Activated CD4-positive, alpha-beta memory T cell treated with anti-CD3 and anti-CD28 coated beads, Interleukin-2, amount 10 ng/mL, durations not matched to agents 7 days and 5 days (primary cell): ENCODE data around the gene PCDHB4. TPM values are rescaled to one million over a fixed set of nuclear protein-coding genes. Genes with fewer than 3 reads are reported as not detected.
"Not testable (repeated sequence)": the region's sequence is repeated elsewhere in the genome, so short reads cannot be mapped to it uniquely, and the experiment has no call there.

Source experiments
- CTCF ChIA-PET: fragments of 350-600 bp; sonication (Branson Sonifier 250); formaldehyde crosslinking; loops from one replicate; lab custom pipeline; 2021; ENCODE audit warnings: antibody characterized with exemption, inconsistent platforms; lab: Charles Lee
- POLR2A ChIA-PET: fragments of 350-600 bp; sonication (Branson Sonifier 250); formaldehyde crosslinking; loops from one replicate; lab custom pipeline; 2021; ENCODE audit warnings: antibody characterized with exemption; lab: Charles Lee
- DNase-seq: peaks from one replicate; pipeline ENCODE4 v3.0.0-alpha.2; 2020
- H3K27ac Mint-ChIP-seq: one replicate; pipeline ENCODE4 v1.8.0; 2021; ENCODE audit warnings: mild to moderate bottlenecking, mixed read lengths
- H3K27me3 Mint-ChIP-seq: one replicate; pipeline ENCODE4 v1.8.0; 2021; ENCODE audit warnings: mixed read lengths
- H3K36me3 Mint-ChIP-seq: one replicate; pipeline ENCODE4 v1.8.0; 2021; ENCODE audit warnings: low read depth, mixed read lengths
- H3K4me1 Mint-ChIP-seq: one replicate; pipeline ENCODE4 v1.8.0; 2021; ENCODE audit warnings: mixed read lengths
- H3K4me3 Mint-ChIP-seq: one replicate; pipeline ENCODE4 v1.8.0; 2021; ENCODE audit warnings: mild to moderate bottlenecking, mixed read lengths
- H3K9me3 Mint-ChIP-seq: one replicate; pipeline ENCODE4 v1.8.0; 2021; ENCODE audit warnings: mixed read lengths
- total RNA-seq, 2 experiments: library from RNA; stranded (reverse); gene quantifications; one replicate each; pipeline ENCODE4 v1.2.3, GENCODE V29; 2021

Gene PCDHB4
- total RNA-seq, result not detected

DNA sequence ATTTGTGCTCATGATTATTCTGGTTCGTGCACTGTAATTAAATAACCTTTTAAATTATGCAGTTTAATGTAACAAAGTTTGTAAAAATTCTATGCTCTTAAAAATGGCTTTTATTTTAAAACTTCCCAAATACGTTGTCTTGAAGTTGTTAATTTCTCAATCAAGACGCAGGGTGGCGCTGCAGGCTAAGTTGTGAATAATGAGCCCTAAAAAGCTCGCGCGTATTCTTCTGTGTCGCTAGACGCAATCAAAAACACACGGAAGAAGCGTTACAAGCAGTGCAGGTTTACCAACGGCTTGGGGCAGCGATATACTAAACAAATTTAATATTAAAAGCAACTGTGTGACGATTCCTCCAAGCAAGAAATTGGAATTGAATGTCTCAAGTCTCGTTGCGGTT is at the start of gene PCDHB4:
Gene PCDHB4, plus strand, starts transcription at position 256 of the 400 bp plus-strand sequence. CDS start 181 bp downstream, outside the sequence.
- Mint-ChIP-seq H3K4me3 (no peak within 1 kb of the TSS), H3K9me3 (peaks cover 9% of the 10 kb centered on the region), H3K36me3 (no peaks in the 10 kb centered on the region), H3K27me3 (no peaks in the 10 kb centered on the region), H3K27ac (no peak within 1 kb of the TSS), H3K4me1 (no peaks in the 10 kb centered on the region)
- DNase-seq, result no peak
- ChIA-PET POLR2A (no interaction called here), CTCF (no interaction called here)

DNA sequence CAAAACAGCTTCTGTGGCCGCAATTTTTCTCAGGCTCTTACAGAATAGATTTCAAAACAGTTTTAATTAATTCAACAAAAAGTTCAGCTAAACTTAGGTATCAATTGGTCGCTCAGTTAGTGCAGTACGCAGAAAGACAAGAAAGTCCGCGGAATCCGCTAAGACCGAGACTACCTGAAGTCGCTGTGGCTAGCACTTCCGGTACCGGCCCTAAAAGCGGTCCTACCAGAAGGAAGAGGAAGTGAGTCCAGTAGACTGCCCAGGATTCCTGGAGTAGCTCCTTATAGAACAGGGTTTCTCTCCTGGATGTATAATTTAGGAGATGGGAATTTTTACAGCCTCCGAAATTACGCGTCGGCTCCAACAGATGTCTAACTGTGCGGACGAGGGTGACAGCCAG is 43.8 kb upstream of the PCDHB4 start:
- no peak for DNase-seq
- Mint-ChIP-seq H3K27ac (no peak overlapping the region), H3K36me3 (no peaks in the 10 kb centered on the region), H3K9me3 (peaks cover 4% of the 10 kb centered on the region), H3K4me1 (no peaks in the 10 kb centered on the region), H3K4me3 (peak overlapping the region; percentile 9), H3K27me3 (no peaks in the 10 kb centered on the region)
- POLR2A ChIA-PET, result interaction anchor here (0.7 kb wide), 1 partner anchor 281 kb away, joined by 5 read pairs; no protein-coding TSS in a partner anchor
- CTCF ChIA-PET, result no interaction called here

DNA sequence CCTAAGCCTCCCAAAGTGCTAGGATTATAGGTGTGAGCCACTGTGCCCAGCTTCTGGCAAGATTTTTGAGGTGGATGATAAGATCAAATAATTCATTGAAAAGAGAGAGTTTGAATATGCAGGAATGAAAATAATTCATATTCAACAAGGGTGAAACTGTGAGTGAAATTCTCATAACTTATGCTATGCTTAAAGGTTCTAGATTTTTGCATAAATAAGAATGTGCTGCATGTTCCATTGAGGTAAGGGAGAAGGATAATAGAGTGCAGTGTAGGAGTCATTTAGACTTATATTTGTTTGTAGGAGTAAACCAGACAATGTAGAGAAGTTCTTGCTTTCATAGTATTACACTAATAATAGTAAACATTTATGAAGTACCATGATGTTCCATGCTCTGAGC is 39.4 kb upstream of the PCDHB4 start:
- H3K27ac Mint-ChIP-seq, result no peak overlapping the region

DNA sequence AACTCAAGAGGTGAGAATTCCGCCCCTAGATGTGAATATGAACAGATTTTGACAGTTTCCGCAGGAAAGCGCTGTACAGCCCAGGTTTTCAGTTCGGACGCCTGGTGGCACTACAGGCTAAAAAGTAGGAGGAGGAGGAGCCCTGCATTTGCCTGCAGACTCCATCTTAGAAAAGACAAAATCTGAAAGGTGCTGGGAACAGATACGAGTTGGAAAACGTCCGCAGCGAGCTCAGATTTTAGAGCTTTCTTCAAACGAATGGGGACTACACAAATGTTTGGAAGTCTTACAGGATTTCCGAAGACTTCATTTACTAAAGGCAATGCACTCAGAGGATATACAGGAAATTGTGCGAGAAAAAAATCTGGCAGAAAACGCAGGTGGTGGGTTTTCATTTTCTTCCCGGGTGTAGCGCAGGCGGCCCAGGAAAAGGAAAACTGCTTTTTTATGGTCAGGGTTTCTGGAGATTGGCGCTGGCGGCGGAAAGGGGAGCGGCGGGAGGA is 37.1 kb upstream of the PCDHB4 start:
- ChIA-PET CTCF (interaction anchor here (1.3 kb wide), 1 partner anchor 236 kb away, joined by 3 read pairs; the partner anchor contains the start of gene TAF7), POLR2A (no interaction called here)
- Mint-ChIP-seq H3K27ac (no peak overlapping the region), H3K36me3 (no peaks in the 10 kb centered on the region), H3K27me3 (peaks cover 7% of the 10 kb centered on the region), H3K4me3 (peak overlapping the region; percentile 70), H3K4me1 (peaks cover 5% of the 10 kb centered on the region), H3K9me3 (peaks cover 2% of the 10 kb centered on the region)
- peak; percentile 47 for DNase-seq

More for the DNA sequence above, 39.4 kb upstream of the PCDHB4 start:
- H3K27me3 Mint-ChIP-seq, result peaks cover 6% of the 10 kb centered on the region
- CTCF ChIA-PET, result no interaction called here
- no peaks in the 10 kb centered on the region for H3K36me3 Mint-ChIP-seq
- H3K4me1 Mint-ChIP-seq, result peaks cover 5% of the 10 kb centered on the region
- POLR2A ChIA-PET, result no interaction called here
- DNase-seq, result no peak
- no peak overlapping the region for H3K4me3 Mint-ChIP-seq
- peaks cover 2% of the 10 kb centered on the region for H3K9me3 Mint-ChIP-seq

DNA sequence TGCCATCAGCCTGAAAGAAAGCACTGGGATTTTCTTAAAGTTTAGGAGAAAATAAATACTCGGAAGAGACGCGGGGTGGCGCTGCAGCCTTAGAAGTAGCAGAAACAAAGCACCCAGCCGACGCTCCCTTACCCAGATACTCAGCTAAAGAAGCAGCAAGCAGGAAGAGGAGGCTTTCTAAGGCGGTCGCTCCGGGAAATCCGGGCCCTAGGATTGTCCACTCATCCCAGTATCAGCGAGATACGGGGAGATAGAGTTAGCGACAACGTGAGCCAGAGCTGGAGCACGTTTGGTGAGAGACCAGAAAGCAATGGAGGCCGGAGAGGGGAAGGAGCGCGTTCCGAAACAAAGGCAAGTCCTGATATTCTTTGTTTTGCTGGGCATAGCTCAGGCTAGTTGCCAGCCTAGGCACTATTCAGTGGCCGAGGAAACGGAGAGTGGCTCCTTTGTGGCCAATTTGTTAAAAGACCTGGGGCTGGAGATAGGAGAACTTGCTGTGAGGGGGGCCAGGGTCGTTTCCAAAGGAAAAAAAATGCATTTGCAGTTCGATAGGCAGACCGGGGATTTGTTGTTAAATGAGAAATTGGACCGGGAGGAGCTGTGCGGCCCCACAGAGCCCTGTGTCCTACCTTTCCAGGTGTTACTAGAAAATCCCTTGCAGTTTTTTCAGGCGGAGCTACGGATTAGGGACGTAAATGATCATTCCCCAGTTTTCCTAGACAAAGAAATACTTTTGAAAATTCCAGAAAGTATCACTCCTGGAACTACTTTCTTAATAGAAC is 26.9 kb upstream of the PCDHB4 start, which contains the start of gene PCDHB2:
Gene PCDHB2, plus strand, starts transcription at position 135 of the 782 bp plus-strand sequence. Its CDS starts 176 bp downstream, at position 311.
- Mint-ChIP-seq H3K4me3 (no peak within 1 kb of the TSS), H3K36me3 (no peaks in the 10 kb centered on the region), H3K4me1 (no peaks in the 10 kb centered on the region), H3K27ac (no peak within 1 kb of the TSS), H3K9me3 (peaks cover 10% of the 10 kb centered on the region), H3K27me3 (peaks cover 10% of the 10 kb centered on the region)
- ChIA-PET CTCF (no interaction called here), POLR2A (no interaction called here)
- no peak for DNase-seq

DNA sequence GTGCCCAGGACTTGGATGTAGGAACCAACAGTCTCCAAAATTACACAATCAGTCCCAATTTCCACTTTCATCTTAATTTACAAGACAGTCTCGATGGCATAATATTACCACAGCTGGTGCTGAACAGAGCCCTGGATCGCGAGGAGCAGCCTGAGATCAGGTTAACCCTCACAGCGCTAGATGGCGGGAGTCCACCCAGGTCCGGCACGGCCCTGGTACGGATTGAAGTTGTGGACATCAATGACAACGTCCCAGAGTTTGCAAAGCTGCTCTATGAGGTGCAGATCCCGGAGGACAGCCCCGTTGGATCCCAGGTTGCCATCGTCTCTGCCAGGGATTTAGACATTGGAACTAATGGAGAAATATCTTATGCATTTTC is 26.4 kb upstream of the PCDHB4 start:
- Mint-ChIP-seq H3K4me3 (no peak overlapping the region), H3K27me3 (peaks cover 10% of the 10 kb centered on the region), H3K9me3 (peaks cover 12% of the 10 kb centered on the region), H3K36me3 (no peaks in the 10 kb centered on the region), H3K27ac (no peak overlapping the region), H3K4me1 (no peaks in the 10 kb centered on the region)
- ChIA-PET POLR2A (no interaction called here), CTCF (no interaction called here)
- DNase-seq, result no peak

DNA sequence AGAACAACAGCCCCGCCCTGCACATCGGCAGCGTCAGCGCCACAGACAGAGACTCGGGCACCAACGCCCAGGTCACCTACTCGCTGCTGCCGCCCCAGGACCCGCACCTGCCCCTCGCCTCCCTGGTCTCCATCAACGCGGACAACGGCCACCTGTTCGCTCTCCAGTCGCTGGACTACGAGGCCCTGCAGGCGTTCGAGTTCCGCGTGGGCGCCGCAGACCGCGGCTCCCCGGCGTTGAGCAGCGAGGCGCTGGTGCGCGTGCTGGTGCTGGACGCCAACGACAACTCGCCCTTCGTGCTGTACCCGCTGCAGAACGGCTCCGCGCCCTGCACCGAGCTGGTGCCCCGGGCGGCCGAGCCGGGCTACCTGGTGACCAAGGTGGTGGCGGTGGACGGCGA is 25.4 kb upstream of the PCDHB4 start:
- peaks cover 17% of the 10 kb centered on the region for H3K9me3 Mint-ChIP-seq
- H3K4me3 Mint-ChIP-seq, H3K4me1 Mint-ChIP-seq, POLR2A ChIA-PET, H3K27ac Mint-ChIP-seq, DNase-seq, H3K36me3 Mint-ChIP-seq, CTCF ChIA-PET: not testable (repeated sequence)
- peaks cover 10% of the 10 kb centered on the region for H3K27me3 Mint-ChIP-seq

DNA sequence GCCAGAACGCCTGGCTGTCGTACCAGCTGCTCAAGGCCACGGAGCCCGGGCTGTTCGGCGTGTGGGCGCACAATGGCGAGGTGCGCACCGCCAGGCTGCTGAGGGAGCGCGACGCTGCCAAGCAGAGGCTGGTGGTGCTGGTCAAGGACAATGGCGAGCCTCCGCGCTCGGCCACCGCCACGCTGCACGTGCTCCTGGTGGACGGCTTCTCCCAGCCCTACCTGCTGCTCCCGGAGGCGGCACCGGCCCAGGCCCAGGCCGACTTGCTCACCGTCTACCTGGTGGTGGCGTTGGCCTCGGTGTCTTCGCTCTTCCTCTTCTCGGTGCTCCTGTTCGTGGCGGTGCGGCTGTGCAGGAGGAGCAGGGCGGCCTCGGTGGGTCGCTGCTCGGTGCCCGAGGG is 25.0 kb upstream of the PCDHB4 start:
- H3K4me1 Mint-ChIP-seq, DNase-seq, H3K27ac Mint-ChIP-seq, H3K36me3 Mint-ChIP-seq, CTCF ChIA-PET, POLR2A ChIA-PET, H3K4me3 Mint-ChIP-seq: not testable (repeated sequence)
- peaks cover 10% of the 10 kb centered on the region for H3K27me3 Mint-ChIP-seq
- peaks cover 21% of the 10 kb centered on the region for H3K9me3 Mint-ChIP-seq

DNA sequence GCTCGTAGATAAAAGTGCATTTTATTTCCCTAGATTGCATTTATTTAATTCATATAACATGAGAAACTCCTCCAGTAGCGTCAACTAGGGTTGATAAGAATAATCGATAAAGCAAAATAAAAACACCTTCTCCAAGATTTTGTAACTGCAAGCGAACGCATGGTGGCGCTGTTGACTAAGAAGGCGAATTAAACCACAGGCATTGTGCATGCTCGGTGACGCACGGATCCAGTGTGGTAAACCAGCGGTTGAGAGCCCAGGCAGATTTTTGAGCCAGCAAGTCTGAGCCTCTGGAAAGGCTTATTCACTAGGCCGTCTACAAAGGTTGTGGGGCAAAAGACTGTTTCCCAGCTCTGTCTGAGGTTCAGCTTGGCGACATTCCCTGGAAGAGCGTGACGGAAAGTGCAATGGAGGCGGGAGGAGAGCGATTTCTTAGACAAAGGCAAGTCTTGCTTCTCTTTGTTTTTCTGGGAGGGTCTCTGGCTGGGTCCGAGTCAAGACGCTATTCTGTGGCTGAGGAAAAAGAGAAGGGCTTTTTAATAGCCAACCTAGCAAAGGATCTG is 21.3 kb upstream of the PCDHB4 start, which contains the start of gene PCDHB3:
Gene PCDHB3, plus strand, starts transcription at position 231 of the 563 bp plus-strand sequence. Its CDS starts 177 bp downstream, at position 408.
- Mint-ChIP-seq H3K27me3 (no peaks in the 10 kb centered on the region), H3K9me3 (peaks cover 19% of the 10 kb centered on the region), H3K4me3 (no peak within 1 kb of the TSS), H3K27ac (no peak within 1 kb of the TSS), H3K36me3 (peaks cover 3% of the 10 kb centered on the region), H3K4me1 (no peaks in the 10 kb centered on the region)
- peak; percentile 36 for DNase-seq
- ChIA-PET POLR2A (no interaction called here), CTCF (no interaction called here)

DNA sequence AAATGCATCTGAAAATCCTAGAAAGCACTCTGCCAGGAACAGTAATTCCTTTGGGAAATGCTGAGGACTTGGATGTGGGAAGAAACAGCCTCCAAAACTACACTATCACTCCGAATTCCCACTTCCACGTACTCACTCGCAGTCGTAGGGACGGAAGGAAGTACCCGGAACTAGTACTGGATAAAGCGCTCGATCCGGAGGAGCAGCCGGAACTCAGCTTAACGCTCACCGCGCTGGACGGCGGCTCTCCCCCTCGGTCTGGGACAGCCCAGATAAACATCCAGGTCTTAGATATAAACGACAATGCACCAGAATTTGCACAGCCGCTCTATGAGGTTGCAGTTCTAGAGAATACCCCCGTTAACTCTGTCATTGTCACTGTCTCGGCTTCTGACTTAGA is 20.6 kb upstream of the PCDHB4 start:
- no peaks in the 10 kb centered on the region for H3K27me3 Mint-ChIP-seq
- ChIA-PET CTCF (no interaction called here), POLR2A (no interaction called here)

DNA sequence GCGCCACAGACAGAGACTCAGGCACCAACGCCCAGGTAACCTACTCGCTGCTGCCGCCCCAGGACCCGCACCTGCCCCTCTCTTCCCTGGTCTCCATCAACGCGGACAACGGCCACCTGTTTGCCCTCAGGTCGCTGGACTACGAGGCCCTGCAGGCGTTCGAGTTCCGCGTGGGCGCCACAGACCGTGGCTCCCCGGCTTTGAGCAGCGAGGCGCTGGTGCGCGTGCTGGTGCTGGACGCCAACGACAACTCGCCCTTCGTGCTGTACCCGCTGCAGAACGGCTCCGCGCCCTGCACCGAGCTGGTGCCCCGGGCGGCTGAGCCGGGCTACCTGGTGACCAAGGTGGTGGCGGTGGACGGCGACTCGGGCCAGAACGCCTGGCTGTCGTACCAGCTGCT is 19.5 kb upstream of the PCDHB4 start:
- H3K27me3 Mint-ChIP-seq, H3K27ac Mint-ChIP-seq, DNase-seq, POLR2A ChIA-PET, H3K4me3 Mint-ChIP-seq, H3K36me3 Mint-ChIP-seq, CTCF ChIA-PET, H3K4me1 Mint-ChIP-seq: not testable (repeated sequence)
- peaks cover 14% of the 10 kb centered on the region for H3K9me3 Mint-ChIP-seq

More for the DNA sequence above, 20.6 kb upstream of the PCDHB4 start:
- no peak for DNase-seq
- no peaks in the 10 kb centered on the region for H3K4me1 Mint-ChIP-seq
- H3K4me3 Mint-ChIP-seq, result no peak overlapping the region
- H3K9me3 Mint-ChIP-seq, result peaks cover 14% of the 10 kb centered on the region
- no peak overlapping the region for H3K27ac Mint-ChIP-seq
- peaks cover 3% of the 10 kb centered on the region for H3K36me3 Mint-ChIP-seq

DNA sequence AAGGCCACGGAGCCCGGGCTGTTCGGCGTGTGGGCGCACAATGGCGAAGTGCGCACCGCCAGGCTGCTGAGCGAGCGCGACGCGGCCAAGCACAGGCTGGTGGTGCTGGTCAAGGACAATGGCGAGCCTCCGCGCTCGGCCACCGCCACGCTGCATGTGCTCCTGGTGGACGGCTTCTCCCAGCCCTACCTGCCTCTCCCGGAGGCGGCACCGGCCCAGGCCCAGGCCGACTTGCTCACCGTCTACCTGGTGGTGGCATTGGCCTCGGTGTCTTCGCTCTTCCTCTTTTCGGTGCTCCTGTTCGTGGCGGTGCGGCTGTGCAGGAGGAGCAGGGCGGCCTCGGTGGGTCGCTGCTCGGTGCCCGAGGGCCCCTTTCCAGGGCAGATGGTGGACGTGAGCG is 19.1 kb upstream of the PCDHB4 start:
- H3K4me3 Mint-ChIP-seq, H3K27me3 Mint-ChIP-seq, CTCF ChIA-PET, H3K4me1 Mint-ChIP-seq, DNase-seq, H3K36me3 Mint-ChIP-seq, H3K27ac Mint-ChIP-seq, POLR2A ChIA-PET: not testable (repeated sequence)
- H3K9me3 Mint-ChIP-seq, result peaks cover 14% of the 10 kb centered on the region

DNA sequence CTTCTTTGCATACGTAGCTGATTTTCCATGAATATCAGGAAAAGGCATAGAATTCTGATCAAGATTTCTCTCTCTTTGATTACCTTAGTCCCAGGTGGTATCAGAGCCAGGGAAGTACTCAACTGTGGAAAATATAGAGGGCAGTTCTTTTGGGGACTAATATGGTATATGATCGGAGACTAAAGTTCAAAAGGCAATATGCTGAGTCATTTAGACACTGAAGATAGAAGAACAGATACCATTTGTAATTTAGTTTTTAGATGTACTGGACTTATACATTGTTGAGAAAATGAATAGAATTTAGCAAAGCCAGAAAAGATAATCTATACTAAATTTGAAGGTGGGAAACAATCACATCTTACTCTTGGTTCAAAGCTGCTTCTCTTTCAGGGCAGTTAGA is 16.3 kb upstream of the PCDHB4 start:
- Mint-ChIP-seq H3K4me3 (no peak overlapping the region), H3K9me3 (peaks cover 11% of the 10 kb centered on the region), H3K4me1 (no peaks in the 10 kb centered on the region), H3K27me3 (no peaks in the 10 kb centered on the region), H3K36me3 (peaks cover 3% of the 10 kb centered on the region), H3K27ac (no peak overlapping the region)
- no peak for DNase-seq
- ChIA-PET POLR2A (no interaction called here), CTCF (no interaction called here)
